ENCODE measurements around the gene UTS2B.

Gene UTS2B

DNA sequence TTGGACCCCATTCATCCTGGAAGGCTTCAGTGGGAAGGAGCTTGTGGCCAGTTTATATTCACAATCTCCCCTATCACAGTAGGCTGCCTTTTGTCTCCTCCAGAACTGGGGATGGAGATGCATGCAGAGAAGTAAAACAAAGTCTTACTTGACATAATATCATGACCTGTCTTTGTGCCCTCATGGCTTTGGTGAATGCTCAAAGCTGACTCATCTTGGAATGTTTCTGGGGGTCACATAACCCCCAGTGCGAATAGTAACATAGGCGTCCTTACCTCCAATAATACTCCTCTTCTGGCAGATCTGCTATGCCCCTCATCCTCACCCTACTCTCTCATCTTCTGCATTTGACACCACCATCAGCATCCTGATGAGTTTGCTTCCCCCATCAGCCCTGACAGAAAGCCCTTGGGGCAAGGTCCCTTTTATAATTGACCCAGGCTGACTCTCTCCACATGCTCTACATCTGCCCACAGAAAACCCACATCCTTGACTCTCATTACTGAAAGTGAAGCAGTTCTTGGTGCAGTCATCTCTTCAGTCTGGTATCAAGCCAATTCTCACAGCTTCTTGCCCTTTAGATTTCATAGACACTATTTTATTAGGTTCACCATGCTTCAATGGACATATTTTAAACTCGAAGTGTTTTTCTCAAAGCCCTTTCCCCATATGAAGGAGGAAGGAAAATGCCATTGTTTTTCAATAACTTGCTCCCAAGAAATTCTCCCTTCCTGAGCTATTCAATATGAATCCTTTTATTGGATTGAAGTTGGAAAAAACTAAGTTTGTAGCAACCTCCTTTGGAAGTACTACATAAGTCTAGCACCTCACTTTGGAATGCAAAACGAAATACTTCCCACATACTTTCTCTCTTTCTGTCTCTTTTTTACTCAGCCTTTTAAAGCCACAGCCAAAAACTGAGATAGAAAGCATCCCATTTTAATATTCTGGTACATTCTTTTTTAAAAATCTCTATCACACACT, 94.7 kb downstream of the UTS2B start:
- no peaks in the 10 kb centered on the region for H3K9me3 ChIP-seq (ENCODE audit: low read length)
- no peak overlapping the region for H3K4me3 ChIP-seq (ENCODE audit: low read depth in 1 of 2, low read length in 2 of 2)
- H3K9ac ChIP-seq (ENCODE audit: low read length) = no peak overlapping the region
- H3K36me3 ChIP-seq (ENCODE audit: insufficient read depth, low read length) = no peaks in the 10 kb centered on the region
- no peak overlapping the region for H3K27ac ChIP-seq (ENCODE audit: low read depth, low read length)
- H3K27me3 ChIP-seq (ENCODE audit: control insufficient read depth in 1 of 2, insufficient read depth in 2 of 2, low read length in 2 of 2) = no peaks in the 10 kb centered on the region
- no peaks in the 10 kb centered on the region for H3K4me1 ChIP-seq (ENCODE audit: insufficient read depth, low read length)

DNA sequence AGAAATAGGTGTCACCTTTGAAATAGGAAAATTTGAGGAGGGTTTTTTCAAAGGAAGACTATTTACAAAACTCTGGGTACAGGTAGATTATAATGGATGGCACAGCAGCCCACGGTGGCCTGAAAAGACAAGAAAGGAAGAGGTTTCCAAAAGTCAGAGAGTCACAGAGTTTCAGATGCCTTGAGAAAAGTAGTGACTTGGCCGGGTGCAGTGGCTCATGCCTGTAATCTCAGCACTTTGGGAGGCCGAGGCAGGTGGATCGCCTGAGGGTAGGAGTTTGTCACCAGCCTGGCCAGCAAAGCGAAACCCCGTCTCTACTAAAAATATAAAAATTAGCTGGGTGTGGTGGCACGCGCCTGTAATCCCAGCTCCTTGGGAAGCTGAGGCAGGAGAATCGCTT, 96.1 kb downstream of the UTS2B start:
- no peak overlapping the region for H3K27ac ChIP-seq (ENCODE audit: low read depth, low read length)
- H3K4me3 ChIP-seq (ENCODE audit: low read depth in 1 of 2, low read length in 2 of 2) = no peak overlapping the region
- no peaks in the 10 kb centered on the region for H3K27me3 ChIP-seq (ENCODE audit: control insufficient read depth in 1 of 2, insufficient read depth in 2 of 2, low read length in 2 of 2)
- no peaks in the 10 kb centered on the region for H3K36me3 ChIP-seq (ENCODE audit: insufficient read depth, low read length)
- H3K9me3 ChIP-seq (ENCODE audit: low read length) = no peaks in the 10 kb centered on the region
- no peaks in the 10 kb centered on the region for H3K4me1 ChIP-seq (ENCODE audit: insufficient read depth, low read length)
- no peak overlapping the region for H3K9ac ChIP-seq (ENCODE audit: low read length)

GRCh38 chr3:191227541-191227940, 102.8 kb downstream of the UTS2B start:
- H3K27ac ChIP-seq (ENCODE audit: low read depth, low read length) = no peak overlapping the region
- no peak overlapping the region for H3K9ac ChIP-seq (ENCODE audit: low read length)
- H3K27me3 ChIP-seq (ENCODE audit: control insufficient read depth in 1 of 2, insufficient read depth in 2 of 2, low read length in 2 of 2) = no peaks in the 10 kb centered on the region
- H3K36me3 ChIP-seq (ENCODE audit: insufficient read depth, low read length) = no peaks in the 10 kb centered on the region
- no peaks in the 10 kb centered on the region for H3K4me1 ChIP-seq (ENCODE audit: insufficient read depth, low read length)
- no peaks in the 10 kb centered on the region for H3K9me3 ChIP-seq (ENCODE audit: low read length)
- no peak overlapping the region for H3K4me3 ChIP-seq (ENCODE audit: low read depth in 1 of 2, low read length in 2 of 2)

- Histone ChIP-seq H3K36me3 (ENCODE audit: insufficient read depth, low read length) (no peaks in the 10 kb centered on the region), H3K4me3 (ENCODE audit: low read depth in 1 of 2, low read length in 2 of 2) (no peak overlapping the region), H3K9ac (ENCODE audit: low read length) (no peak overlapping the region), H3K4me1 (ENCODE audit: insufficient read depth, low read length) (no peaks in the 10 kb centered on the region), H3K27ac (ENCODE audit: low read depth, low read length) (no peak overlapping the region), H3K9me3 (ENCODE audit: low read length) (no peaks in the 10 kb centered on the region), H3K27me3 (ENCODE audit: control insufficient read depth in 1 of 2, insufficient read depth in 2 of 2, low read length in 2 of 2) (no peaks in the 10 kb centered on the region)
Measured at GRCh38 chr3:191221638-191222037, 108.7 kb downstream of the UTS2B start.

GRCh38 chr3:191220908-191221307, 109.4 kb downstream of the UTS2B start:
- Histone ChIP-seq H3K9ac (ENCODE audit: low read length) (no peak overlapping the region), H3K27ac (ENCODE audit: low read depth, low read length) (no peak overlapping the region), H3K4me1 (ENCODE audit: insufficient read depth, low read length) (no peaks in the 10 kb centered on the region), H3K36me3 (ENCODE audit: insufficient read depth, low read length) (no peaks in the 10 kb centered on the region), H3K9me3 (ENCODE audit: low read length) (no peaks in the 10 kb centered on the region), H3K4me3 (ENCODE audit: low read depth in 1 of 2, low read length in 2 of 2) (no peak overlapping the region), H3K27me3 (ENCODE audit: control insufficient read depth in 1 of 2, insufficient read depth in 2 of 2, low read length in 2 of 2) (no peaks in the 10 kb centered on the region)

- Histone ChIP-seq H3K9ac (ENCODE audit: low read length) (no peak overlapping the region), H3K27ac (ENCODE audit: low read depth, low read length) (no peak overlapping the region), H3K36me3 (ENCODE audit: insufficient read depth, low read length) (no peaks in the 10 kb centered on the region), H3K4me1 (ENCODE audit: insufficient read depth, low read length) (no peaks in the 10 kb centered on the region), H3K9me3 (ENCODE audit: low read length) (no peaks in the 10 kb centered on the region), H3K27me3 (ENCODE audit: control insufficient read depth in 1 of 2, insufficient read depth in 2 of 2, low read length in 2 of 2) (no peaks in the 10 kb centered on the region), H3K4me3 (ENCODE audit: low read depth in 1 of 2, low read length in 2 of 2) (no peak overlapping the region)
Measured at GRCh38 chr3:191217301-191217700, 113.0 kb downstream of the UTS2B start.

Data from muscle layer of colon (tissue), 2 donors.